A673 (cell line): ENCODE results near the gene CCRL2. TPM values are rescaled to one million over a fixed set of nuclear protein-coding genes. Genes with fewer than 3 reads are reported as not detected.

Source experiments
- BruUV-seq: library from RNA; stranded (reverse); fragments of 400-500 nt; replicated peaks from 2 replicates; lab custom pipeline; 2021; lab: Mats Ljungman, UMichigan
- CTCF ChIA-PET: fragments of 300-600 bp; sonication (Branson Sonifier 250); formaldehyde crosslinking; loops from one replicate; lab custom pipeline; 2022; ENCODE audit warnings: antibody characterized with exemption; lab: Charles Lee
- POLR2A ChIA-PET: fragments of 300-600 bp; sonication (Branson Sonifier 250); formaldehyde crosslinking; loops from one replicate; lab custom pipeline; 2022; ENCODE audit warnings: antibody characterized with exemption; ENCODE audit not compliant: low non-redundant PET; lab: Charles Lee
- DNase-seq: peaks from one replicate; pipeline ENCODE4 v3.0.0-alpha.2; 2015; ENCODE audit warnings: low spot score
- H3K27ac ChIP-seq: fragments of 200-600 bp; sonication (generic); 2 replicates; pipeline ENCODE4 v1.5.1; 2016; ENCODE audit warnings: mixed run types, low read depth, mild to moderate bottlenecking, mixed read lengths, antibody characterized with exemption, low read length; ENCODE audit not compliant: poor library complexity, severe bottlenecking
- H3K27me3 ChIP-seq: fragments of 200-600 bp; sonication (generic); replicated peaks from 2 replicates; pipeline ENCODE4 v1.6.1; 2017; ENCODE audit warnings: mixed run types, low read depth, mild to moderate bottlenecking, mixed read lengths, antibody characterized with exemption, low read length; ENCODE audit not compliant: insufficient read depth, poor library complexity
- H3K36me3 ChIP-seq: fragments of 200-600 bp; sonication (generic); 2 replicates; pipeline ENCODE4 v1.6.1; 2016; ENCODE audit warnings: mixed run types, mild to moderate bottlenecking, mixed read lengths, antibody characterized with exemption, low read length; ENCODE audit not compliant: insufficient read depth, poor library complexity, severe bottlenecking
- H3K4me1 ChIP-seq: fragments of 200-600 bp; sonication (generic); 2 replicates; pipeline ENCODE4 v1.6.1; 2017; ENCODE audit warnings: mixed run types, mild to moderate bottlenecking, mixed read lengths, antibody characterized with exemption, low read length; ENCODE audit not compliant: insufficient read depth, poor library complexity, severe bottlenecking
- H3K4me3 ChIP-seq: fragments of 200-600 bp; sonication (generic); 2 replicates; pipeline ENCODE4 v1.5.1; 2016; ENCODE audit warnings: low read depth, mixed run types, mild to moderate bottlenecking, mixed read lengths, low read length; ENCODE audit not compliant: poor library complexity, severe bottlenecking
- H3K9me3 ChIP-seq: fragments of 200-600 bp; sonication (generic); 2 replicates; pipeline ENCODE4 v1.6.1; 2016; ENCODE audit warnings: mixed run types, low read depth, mild to moderate bottlenecking, mixed read lengths, antibody characterized with exemption, low read length; ENCODE audit not compliant: poor library complexity, severe bottlenecking
- EZH2 ChIP-seq: fragments of 200-600 bp; sonication (generic); IDR thresholded peaks from 2 replicates; pipeline ENCODE4 v1.6.1; 2017; ENCODE audit warnings: borderline replicate concordance, low read depth, mild to moderate bottlenecking, mixed read lengths, antibody characterized with exemption, low read length; ENCODE audit not compliant: poor library complexity, severe bottlenecking
- intact Hi-C: fragments of 100-400 bp; cut with micrococcal nuclease; formaldehyde crosslinking; loops from one replicate; pipeline ENCODE4 v1.10.0; 2022; ENCODE audit not compliant: unreplicated experiment
- total RNA-seq: library from RNA; stranded (reverse); gene quantifications from 2 replicates; pipeline ENCODE4 v1.2.3, GENCODE V29; 2021
- TF ChIP-seq, protein P1 (sequence below): fragments of 300-800, 200-600 bp; sonication (generic); conservative IDR thresholded peaks from 2 replicates; pipeline ENCODE4 v1.5.1; 2017; ENCODE audit warnings: low read depth, mild to moderate bottlenecking, antibody characterized with exemption, low read length, moderate library complexity, mixed read lengths

CCRL2 gene
- total RNA-seq, 1 experiment from 2014 or later, result not detected

DNA sequence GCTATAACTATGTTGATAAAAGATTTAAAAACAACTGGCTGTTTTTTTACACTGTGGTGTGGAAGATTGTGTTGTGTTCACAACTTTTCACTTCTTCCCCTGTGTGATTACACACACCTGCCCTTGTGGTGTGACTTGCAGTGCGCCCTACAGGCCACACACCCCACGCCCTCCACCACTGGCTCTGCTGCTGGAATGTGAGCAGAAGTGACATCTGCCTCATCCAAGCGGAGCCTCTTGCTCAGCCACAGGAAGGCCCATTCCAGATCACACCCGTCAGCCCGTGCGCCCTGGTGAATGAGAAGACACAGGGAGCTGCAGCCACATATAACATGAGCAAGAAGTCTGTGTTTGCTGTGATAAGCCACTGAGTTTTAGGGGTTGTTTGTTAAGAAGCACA is 46.2 kb upstream of the CCRL2 start:
- ChIA-PET CTCF (no interaction called here), POLR2A (interaction anchor here (0.9 kb wide), 1 partner anchor 519 kb away, joined by 3 read pairs; no protein-coding TSS in a partner anchor)
- Histone ChIP-seq H3K4me1 (peaks cover 6% of the 10 kb centered on the region), H3K36me3 (no peaks in the 10 kb centered on the region), H3K4me3 (no peak overlapping the region), H3K27me3 (peaks cover 4% of the 10 kb centered on the region), H3K27ac (no peak overlapping the region), H3K9me3 (no peaks in the 10 kb centered on the region)
- BruUV-seq, result no TSS peak
- DNase-seq, result no peak
- no peak for TF ChIP-seq EZH2
- TF ChIP-seq, protein P1, sequence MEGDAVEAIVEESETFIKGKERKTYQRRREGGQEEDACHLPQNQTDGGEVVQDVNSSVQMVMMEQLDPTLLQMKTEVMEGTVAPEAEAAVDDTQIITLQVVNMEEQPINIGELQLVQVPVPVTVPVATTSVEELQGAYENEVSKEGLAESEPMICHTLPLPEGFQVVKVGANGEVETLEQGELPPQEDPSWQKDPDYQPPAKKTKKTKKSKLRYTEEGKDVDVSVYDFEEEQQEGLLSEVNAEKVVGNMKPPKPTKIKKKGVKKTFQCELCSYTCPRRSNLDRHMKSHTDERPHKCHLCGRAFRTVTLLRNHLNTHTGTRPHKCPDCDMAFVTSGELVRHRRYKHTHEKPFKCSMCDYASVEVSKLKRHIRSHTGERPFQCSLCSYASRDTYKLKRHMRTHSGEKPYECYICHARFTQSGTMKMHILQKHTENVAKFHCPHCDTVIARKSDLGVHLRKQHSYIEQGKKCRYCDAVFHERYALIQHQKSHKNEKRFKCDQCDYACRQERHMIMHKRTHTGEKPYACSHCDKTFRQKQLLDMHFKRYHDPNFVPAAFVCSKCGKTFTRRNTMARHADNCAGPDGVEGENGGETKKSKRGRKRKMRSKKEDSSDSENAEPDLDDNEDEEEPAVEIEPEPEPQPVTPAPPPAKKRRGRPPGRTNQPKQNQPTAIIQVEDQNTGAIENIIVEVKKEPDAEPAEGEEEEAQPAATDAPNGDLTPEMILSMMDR, result no peak
- intact Hi-C loops, result no loop called here

DNA sequence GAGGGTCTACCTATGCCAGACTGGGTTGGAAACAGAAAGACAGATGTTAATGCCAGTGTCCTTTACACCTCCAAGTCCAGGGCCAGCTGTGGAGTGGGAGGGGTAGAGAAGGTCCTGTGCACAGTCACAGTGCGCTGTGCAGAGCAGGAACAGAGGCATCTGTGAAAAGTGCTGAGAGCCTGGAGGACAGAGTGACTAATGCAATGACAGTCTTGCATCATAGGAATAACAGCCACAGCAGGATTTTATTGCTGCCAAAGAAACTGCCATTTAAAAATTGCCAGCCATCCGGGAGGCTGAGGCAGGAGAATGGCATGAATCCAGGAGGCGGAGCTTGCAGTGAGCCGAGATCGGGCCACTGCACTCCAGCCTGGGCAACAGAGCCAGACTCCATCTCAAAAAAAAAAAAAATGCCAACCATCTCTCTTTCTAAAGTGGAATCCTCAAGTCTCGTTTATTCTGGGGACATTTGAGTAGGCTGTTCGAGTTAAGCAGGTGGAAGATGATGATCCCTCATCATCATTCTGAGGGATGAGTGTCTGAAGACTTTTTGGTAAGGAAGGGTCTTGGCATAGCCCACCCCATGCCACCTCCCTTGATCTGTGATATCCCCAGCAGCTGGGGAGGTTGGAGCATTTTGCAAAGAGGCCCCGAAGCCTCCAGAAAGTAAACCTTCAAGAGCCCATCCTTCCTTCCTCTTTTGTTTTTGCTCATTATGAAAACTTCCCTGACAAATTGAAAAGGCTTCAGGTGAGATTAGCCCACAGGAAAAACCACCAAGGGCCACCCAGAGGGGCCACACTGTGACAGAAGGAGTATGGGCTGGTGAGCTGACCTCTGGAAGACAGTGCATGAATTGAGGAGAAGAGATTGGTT is 45.4 kb upstream of the CCRL2 start:
- Histone ChIP-seq H3K36me3 (no peaks in the 10 kb centered on the region), H3K4me3 (no peak overlapping the region), H3K27me3 (no peaks in the 10 kb centered on the region), H3K9me3 (no peaks in the 10 kb centered on the region), H3K4me1 (peaks cover 6% of the 10 kb centered on the region), H3K27ac (no peak overlapping the region)
- no peak for TF ChIP-seq EZH2
- TF ChIP-seq, protein P1, result no peak
- DNase-seq, result peak; percentile 36
- intact Hi-C loops, result no loop called here
- no TSS peak for BruUV-seq
- CTCF ChIA-PET, result no interaction called here
- POLR2A ChIA-PET, result no interaction called here

DNA sequence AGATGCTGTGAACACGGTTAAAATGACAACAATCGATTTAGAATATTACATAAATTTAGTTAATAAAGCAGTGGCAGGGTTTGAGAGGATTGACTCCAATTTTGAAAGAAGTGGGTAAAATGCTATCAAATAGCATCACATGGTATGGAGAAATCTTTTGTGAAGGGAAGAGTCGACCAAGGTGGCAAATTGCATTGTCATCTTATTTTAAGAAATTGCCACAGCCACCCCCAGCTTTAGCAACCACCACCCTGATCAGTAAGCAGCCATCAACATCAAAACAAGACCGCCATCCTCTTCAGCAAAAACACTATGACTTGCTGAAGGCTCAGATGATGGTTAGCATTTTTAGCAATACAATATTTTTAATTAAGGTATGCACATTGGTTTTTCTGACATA is 42.0 kb upstream of the CCRL2 start:
- intact Hi-C loops, result no loop called here
- H3K4me1 ChIP-seq, result peaks cover 2% of the 10 kb centered on the region
- TF ChIP-seq, protein P1, result no peak
- no peak for TF ChIP-seq EZH2
- no peak overlapping the region for H3K4me3 ChIP-seq
- ChIA-PET POLR2A (no interaction called here), CTCF (no interaction called here)
- H3K36me3 ChIP-seq, result no peaks in the 10 kb centered on the region
- no peak for DNase-seq
- H3K9me3 ChIP-seq, result no peaks in the 10 kb centered on the region
- no peak overlapping the region for H3K27ac ChIP-seq
- no TSS peak for BruUV-seq
- H3K27me3 ChIP-seq, result peaks cover 6% of the 10 kb centered on the region
